NCI-H1417 (cell line): ENCODE data around the gene RHOT1.
"Not testable (repeated sequence)": the region's sequence is repeated elsewhere in the genome, so short reads cannot be mapped to it uniquely, and the experiment has no call there.

ENCODE experiments used
- DNase-seq, 3 experiments: peaks; one replicate each; lab custom pipeline; 2025; lab: John Stamatoyannopoulos, UW

Gene RHOT1

GRCh38 chr17:32159586-32160438 is 17.5 kb downstream of the RHOT1 start:
- DNase-seq, result no peak

GRCh38 chr17:32160526-32160925 is 18.2 kb downstream of the RHOT1 start:
- no peak for DNase-seq

DNA sequence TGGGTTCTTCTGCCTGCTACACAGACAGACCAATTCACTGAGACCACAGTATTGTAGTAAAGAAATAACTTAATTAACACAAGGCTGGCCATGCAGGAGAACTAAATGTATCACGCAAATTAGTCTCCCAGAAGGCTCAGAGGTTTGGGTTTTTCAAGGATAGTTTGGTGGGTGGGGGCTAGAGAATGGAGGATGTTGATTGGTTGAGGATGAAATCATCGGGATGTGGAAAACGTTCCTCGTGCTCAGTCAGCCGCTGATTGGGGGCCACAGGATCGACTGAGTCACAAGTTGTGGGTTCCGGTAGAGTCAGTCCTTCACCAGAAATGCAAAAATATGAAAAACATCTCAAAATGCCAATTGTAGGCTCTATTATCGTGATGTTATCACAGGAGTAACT is 18.7 kb downstream of the RHOT1 start:
- DNase-seq, result no peak

- DNase-seq, result no peak
Measured at GRCh38 chr17:32161506-32162365, 19.4 kb downstream of the RHOT1 start.

DNA sequence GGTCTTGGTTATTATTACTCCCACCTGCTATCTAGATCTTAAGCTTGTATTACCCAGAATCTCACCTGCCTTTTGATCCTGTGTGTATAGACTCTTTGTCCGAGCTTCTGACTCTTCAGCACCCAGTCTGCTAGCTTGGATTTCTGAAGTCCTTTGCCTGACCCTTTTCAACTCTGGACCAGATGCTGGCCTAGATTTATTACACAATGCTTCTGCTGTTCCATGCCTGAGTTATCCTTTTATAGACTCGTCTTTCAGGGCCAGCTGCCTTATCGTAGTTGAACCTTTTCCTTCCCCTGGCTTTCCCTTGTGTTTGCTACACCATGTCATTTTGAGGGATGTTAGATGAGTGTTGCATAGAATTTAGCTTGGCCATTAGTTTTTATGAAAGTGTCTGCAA is 32.6 kb downstream of the RHOT1 start:
- no peak for DNase-seq

DNA sequence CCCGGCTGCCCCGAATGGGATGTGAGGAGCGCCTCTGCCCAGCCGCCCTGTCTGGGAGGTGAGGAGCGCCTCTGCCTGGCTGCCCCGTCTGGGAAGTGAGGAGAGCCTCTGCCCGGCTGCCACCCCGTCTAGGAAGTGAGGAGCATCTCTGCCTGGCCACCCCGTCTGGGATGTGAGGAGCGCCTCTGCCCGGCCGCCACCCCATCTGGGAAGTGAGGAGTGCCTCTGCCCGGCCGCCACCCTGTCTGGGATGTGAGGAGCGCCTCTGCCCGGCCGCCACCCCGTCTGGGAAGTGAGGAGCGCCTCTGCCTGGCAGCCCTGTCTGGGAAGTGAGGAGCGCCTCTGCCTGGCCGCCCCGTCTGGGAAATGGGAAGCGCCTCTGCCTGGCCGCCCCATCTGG is 36.4 kb downstream of the RHOT1 start:
- not testable (repeated sequence) for DNase-seq

DNA sequence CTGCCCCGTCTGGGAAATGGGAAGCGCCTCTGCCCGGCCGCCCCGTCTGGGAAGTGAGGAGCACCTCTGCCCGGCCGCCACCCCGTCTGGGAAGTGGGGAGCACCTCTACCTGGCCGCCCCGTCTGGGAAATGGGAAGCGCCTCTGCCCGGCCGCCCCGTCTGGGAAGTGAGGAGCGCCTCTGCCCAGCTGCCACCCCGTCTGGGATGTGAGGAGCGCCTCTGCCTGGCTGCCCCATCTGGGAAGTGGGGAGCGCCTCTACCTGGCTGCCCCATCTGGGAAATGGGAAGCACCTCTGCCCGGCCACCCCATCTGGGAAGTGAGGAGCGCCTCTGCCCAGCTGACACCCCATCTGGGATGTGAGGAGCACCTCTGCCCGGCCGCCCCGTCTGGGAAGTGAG is 36.8 kb downstream of the RHOT1 start:
- DNase-seq, result not testable (repeated sequence)

GRCh38 chr17:32179526-32179925 is 37.2 kb downstream of the RHOT1 start:
- not testable (repeated sequence) for DNase-seq

- not testable (repeated sequence) for DNase-seq
Measured at GRCh38 chr17:32180262-32180661, 38.0 kb downstream of the RHOT1 start.

DNA sequence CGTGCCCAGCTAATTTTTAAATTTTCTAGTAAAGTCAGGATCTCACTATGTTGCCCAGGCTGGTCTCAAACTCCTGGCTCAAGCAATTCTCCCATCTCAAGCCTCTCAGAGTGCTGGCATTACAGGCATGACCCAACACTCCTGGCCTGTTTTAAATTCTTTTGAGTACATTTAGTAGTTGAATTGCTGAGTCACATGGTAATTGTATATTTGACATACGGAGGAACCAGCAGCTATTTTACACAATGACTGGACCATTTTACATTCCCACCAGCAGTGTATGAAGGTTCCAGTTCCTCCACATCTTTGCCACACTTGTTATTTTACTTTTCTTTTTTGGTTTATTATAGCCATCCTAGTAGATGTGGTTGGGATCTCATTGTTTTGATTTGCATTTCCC is 43.6 kb downstream of the RHOT1 start:
- DNase-seq, result no peak

DNA sequence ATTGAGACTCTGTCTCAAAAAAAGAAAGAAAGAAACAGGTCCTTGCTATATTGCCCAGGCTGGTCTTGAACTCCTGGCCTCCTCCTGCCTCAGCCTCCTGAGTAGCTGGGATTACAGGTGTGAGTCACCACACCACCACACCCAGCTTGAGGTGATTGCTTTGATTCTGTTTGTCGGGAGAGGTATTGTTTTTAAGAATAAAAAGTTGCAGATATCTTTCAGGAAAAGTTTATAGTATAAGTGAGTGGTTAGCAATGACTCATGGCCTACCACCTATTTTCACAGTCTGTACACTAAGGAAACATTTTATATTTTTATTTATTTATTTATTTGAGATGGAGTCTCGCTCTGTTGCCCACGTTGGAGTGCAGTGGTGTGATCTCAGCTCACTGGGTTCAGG is 45.0 kb downstream of the RHOT1 start:
- DNase-seq, result no peak

DNA sequence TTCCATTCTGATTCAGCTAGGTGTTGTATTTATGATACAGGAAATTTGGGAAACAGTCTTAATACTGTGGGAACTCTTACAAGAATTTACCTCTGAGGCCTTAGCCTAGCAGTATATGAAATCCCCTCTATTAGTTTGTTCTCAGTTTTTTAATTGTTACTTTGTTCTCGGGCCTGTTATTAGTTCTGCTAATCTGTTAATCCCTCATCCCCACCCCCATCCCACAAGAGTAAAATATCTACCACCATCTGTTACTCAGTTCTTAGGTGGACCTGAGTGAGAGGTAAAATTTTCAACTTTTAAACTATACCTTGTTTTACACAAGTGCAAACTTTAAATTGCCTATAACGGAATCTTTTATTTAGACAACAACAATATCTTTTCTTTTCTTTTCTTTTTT is 47.0 kb downstream of the RHOT1 start:
- no peak for DNase-seq

GRCh38 chr17:32191306-32191705 is 49.0 kb downstream of the RHOT1 start:
- no peak for DNase-seq

- no peak for DNase-seq
Measured at GRCh38 chr17:32192379-32192778, 50.1 kb downstream of the RHOT1 start.

DNA sequence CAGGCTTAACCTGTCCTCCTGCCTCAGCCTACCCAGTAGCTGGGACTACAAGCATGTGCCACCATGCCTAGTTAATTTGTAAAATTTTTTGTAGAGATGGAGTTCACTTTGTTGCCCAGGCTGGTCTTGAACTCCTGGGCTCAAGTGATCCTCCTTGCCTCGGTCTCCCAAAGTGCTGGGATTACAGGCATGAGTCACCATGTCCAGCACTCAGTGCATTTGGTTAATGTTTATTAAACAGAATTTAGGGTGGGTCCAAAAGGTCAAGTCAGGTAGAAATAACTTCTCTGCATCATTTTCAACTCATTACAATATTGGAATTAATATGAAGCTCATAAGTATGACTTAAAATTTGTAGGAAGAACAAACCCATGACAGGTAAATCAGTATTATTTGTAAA is 55.7 kb downstream of the RHOT1 start:
- DNase-seq, result no peak

- no peak for DNase-seq
Measured at GRCh38 chr17:32206861-32207260, 64.6 kb downstream of the RHOT1 start.

GRCh38 chr17:32208436-32208835 is 66.1 kb downstream of the RHOT1 start:
- no peak for DNase-seq

GRCh38 chr17:32209608-32210007 is 67.3 kb downstream of the RHOT1 start:
- no peak for DNase-seq

DNA sequence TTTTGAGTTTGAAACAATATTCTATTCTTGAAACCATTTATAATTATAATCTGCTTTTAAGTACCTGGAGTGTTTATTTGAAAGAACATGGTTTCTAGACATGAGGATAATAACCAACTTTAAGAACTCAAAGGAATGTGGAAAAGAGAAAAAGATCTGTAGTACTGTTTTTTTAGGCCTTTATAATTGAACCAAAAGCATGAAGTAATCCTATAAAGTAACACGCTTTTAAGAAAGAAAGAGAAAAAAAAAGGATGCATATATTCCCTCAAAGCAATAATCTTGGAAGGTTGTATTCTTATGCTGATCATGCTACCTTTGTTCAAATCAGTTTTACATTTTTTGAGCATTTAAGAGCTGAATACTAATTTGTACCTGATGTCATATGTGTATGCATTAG is 69.4 kb downstream of the RHOT1 start:
- DNase-seq, result no peak

- no peak for DNase-seq
Measured at GRCh38 chr17:32215696-32216095, 73.4 kb downstream of the RHOT1 start.

- DNase-seq, result no peak
Measured at GRCh38 chr17:32222621-32223020, 80.3 kb downstream of the RHOT1 start.

- DNase-seq, result no peak
Measured at GRCh38 chr17:32223703-32224102, 81.4 kb downstream of the RHOT1 start.

DNA sequence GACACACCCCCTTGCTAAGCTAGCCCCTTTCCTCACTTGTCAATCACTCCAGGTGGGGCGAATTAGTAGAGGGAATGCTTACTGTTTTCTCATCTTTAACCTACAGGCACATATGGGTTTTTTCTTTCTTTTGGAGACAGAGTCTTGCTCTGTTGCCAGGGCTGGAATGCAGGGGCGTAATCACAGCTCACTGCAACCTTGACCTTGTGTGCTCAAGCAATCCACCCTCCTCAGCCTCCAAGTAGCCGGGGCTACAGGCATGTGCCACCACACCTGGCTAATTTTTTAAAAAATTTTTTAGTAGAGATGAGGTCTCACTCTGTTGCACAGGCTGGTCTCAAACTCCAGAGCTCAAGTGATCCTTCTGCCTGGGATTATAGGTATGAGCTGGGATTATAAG is 84.6 kb downstream of the RHOT1 start:
- DNase-seq, result no peak
